Psoas muscle (tissue), 8 donors: ENCODE data around the gene HPCA. TPM values are rescaled to one million over a fixed set of nuclear protein-coding genes. Genes with fewer than 3 reads are reported as not detected.
A peak's percentile ranks its signal among the peaks of the same experiment; 100 is the strongest.

Experiments used
- ATAC-seq, 4 donors: fragments of 200-7000 bp; cut with Tn5 transposase; one replicate each; pipeline ENCODE4 v1.9.1; 2020; ENCODE audit warnings: moderate library complexity in 3 of 4, mild to moderate bottlenecking in 2 of 4
- DNase-seq, 2 donors: peaks; one replicate each; pipeline ENCODE4 v3.0.0-alpha.2; 2020
- H3K27ac ChIP-seq: fragments of 200-600 bp; one replicate; pipeline ENCODE4 v1.8.0; 2022
- H3K27me3 ChIP-seq, 3 donors: fragments of 200-600 bp in 1 of 3; one replicate each; pipeline versions ENCODE4 v1.6.1 to v1.8.0; 2013 to 2022; ENCODE audit warnings: low read length in 2 of 3, mild to moderate bottlenecking in 2 of 3, moderate library complexity in 1 of 3; ENCODE audit not compliant: insufficient read depth in 3 of 3
- H3K36me3 ChIP-seq, 2 donors: fragments of 200-600 bp in 1 of 2; one replicate each; pipeline versions ENCODE4 v1.6.1 to v1.8.0; 2013 to 2022; ENCODE audit warnings: low read depth in 1 of 2, mild to moderate bottlenecking in 1 of 2, moderate library complexity in 1 of 2; ENCODE audit not compliant: insufficient read depth in 1 of 2
- H3K4me1 ChIP-seq: fragments of 200-600 bp; one replicate; pipeline ENCODE4 v1.8.0; 2022
- H3K4me3 ChIP-seq: fragments of 200-600 bp; one replicate; pipeline ENCODE4 v1.8.0; 2022; ENCODE audit warnings: mild to moderate bottlenecking
- H3K9me3 ChIP-seq: fragments of 200-600 bp; one replicate; pipeline ENCODE4 v1.8.0; 2022
- WGBS, 3 donors: extraction: QIAGEN DNeasy Blood & Tissue Kit; methylation state at CpG; one replicate each; pipeline versions ENCODE4 v1.1.6 to v1.1.7; 2013; 5-methylcytosine and 5-hydroxymethylcytosine counted together
- intact Hi-C, 2 donors: fragments of 100-400 bp; cut with DNase I; formaldehyde crosslinking; loops; one replicate each; pipeline versions ENCODE4 v1.11.0 to v1.14.2; 2022
- polyA plus RNA-seq, 3 donors: library from polyadenylated mRNA; stranded (reverse); fragments of 200-250 nt; gene quantifications; one replicate each; pipeline ENCODE4 v1.2.3, GENCODE V29; 2013
- total RNA-seq, 4 donors: library from RNA; stranded (reverse); fragmentation: NEBNext Ultra II Directional in 2 of 4; extraction: Animal tissue kit (Norgen Biotek cat#: 25700) in 2 of 4; gene quantifications; one replicate each; pipeline versions ENCODE4 v1.2.1 to v1.2.4, GENCODE V29; 2021 to 2023
- TF ChIP-seq, protein P1 (sequence below): fragments of 200-600 bp; IDR thresholded peaks from one replicate; pipeline ENCODE4 v1.8.0; 2022; ENCODE audit warnings: antibody characterized with exemption
- donor health status: healthy with polysubstance abuse.
- donor health status: DM: no; HTN: no; CAD: no; lungs with moderate emphysema.
- donor health status: Bipolar disorder and iron deficiency.
- donor health status: healthy.
- donor health status: DM: yes; HTN: yes; CAD: no.
- donor health status: DM: no; HTN: no; CAD: no.
- donor health status: DM: no; HTN: no; CAD: no.
- donor health status: DM: yes; HTN: yes; CAD: no.

HPCA gene
- total and polyA plus RNA-seq, 7 donors = 0.22 TPM; not detected in 6

DNA sequence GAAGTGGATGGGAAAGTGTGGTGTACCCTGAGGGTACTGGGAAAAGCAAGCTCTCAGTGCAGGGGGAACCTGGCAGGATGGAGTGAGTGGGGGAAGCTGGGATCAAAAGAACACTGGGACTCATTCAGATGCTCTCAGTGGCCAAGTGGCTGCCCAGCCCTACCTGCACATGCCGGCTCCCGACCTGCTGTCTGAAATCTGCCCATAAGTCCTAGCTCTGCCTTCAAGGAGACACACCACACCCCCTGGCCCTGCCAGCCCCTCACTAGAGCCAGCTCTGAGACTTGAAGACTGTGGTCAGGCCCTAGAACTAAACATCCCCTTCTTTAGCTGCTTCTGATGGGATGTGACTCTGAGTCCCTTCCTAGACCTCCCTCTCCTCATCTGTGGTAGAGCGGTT is 12.7 kb downstream of the HPCA start:
- DNase-seq = no peak
- no peak overlapping the region for H3K27ac ChIP-seq
- no peaks in the 10 kb centered on the region for H3K36me3 ChIP-seq
- TF ChIP-seq, protein P1, sequence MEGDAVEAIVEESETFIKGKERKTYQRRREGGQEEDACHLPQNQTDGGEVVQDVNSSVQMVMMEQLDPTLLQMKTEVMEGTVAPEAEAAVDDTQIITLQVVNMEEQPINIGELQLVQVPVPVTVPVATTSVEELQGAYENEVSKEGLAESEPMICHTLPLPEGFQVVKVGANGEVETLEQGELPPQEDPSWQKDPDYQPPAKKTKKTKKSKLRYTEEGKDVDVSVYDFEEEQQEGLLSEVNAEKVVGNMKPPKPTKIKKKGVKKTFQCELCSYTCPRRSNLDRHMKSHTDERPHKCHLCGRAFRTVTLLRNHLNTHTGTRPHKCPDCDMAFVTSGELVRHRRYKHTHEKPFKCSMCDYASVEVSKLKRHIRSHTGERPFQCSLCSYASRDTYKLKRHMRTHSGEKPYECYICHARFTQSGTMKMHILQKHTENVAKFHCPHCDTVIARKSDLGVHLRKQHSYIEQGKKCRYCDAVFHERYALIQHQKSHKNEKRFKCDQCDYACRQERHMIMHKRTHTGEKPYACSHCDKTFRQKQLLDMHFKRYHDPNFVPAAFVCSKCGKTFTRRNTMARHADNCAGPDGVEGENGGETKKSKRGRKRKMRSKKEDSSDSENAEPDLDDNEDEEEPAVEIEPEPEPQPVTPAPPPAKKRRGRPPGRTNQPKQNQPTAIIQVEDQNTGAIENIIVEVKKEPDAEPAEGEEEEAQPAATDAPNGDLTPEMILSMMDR = no peak
- ATAC-seq = no peak
- WGBS, 3 donors = 91 to 92% (median 92%) methylated on average over 3 of the region's 3 CpGs
- H3K27me3 ChIP-seq = peaks cover 0 to 14% (median 7%) of the 10 kb centered on the region in 3 donors
- H3K9me3 ChIP-seq = no peaks in the 10 kb centered on the region
- H3K4me3 ChIP-seq = no peak overlapping the region
- no peaks in the 10 kb centered on the region for H3K4me1 ChIP-seq
- intact Hi-C loops = no loop called here

DNA sequence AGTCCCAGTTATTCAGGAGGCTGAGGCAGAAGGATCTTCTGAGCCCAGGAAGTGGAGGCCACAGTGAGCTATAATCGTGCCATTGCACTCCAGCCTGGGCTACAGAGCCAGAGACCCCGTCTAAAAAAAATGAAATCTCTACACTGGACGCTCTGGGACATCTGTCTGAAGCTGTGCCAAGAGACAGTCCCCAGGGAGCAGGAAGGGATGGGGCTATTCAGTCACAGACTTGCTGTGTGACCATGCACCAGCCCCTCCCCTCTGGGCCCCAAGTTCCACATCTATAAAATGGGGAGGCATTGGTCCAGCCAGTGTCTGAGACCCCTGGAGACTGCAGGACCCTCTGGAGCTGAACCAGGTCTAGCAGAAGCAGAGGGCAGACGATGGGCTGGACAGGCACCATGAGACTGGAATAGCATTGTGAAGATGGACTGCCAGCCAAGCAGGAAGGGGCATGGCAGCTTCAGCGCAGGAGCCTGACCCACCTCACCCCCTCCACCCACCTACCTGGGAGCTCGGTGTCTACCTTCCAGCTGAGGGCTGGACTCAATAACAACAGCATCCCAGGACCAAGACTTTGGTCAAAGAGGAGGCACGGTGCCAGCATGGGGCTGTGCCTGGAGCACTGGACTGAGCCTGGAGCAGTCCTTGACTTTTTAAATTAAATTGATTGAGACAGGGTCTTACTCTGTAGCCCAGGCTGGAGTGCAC is 13.4 kb downstream of the HPCA start:
- Histone ChIP-seq H3K4me3 (no peak overlapping the region), H3K4me1 (no peaks in the 10 kb centered on the region), H3K27ac (no peak overlapping the region), H3K27me3 (peaks cover 0 to 13% (median 7%) of the 10 kb centered on the region in 3 donors), H3K36me3 (no peaks in the 10 kb centered on the region), H3K9me3 (no peaks in the 10 kb centered on the region)
- TF ChIP-seq, protein P1 = no peak
- intact Hi-C loops = no loop called here
- no peak for ATAC-seq
- WGBS, 3 donors = 53 to 67% (median 56%) methylated on average over 6 to 7 of the region's 7 CpGs
- DNase-seq = no peak

DNA sequence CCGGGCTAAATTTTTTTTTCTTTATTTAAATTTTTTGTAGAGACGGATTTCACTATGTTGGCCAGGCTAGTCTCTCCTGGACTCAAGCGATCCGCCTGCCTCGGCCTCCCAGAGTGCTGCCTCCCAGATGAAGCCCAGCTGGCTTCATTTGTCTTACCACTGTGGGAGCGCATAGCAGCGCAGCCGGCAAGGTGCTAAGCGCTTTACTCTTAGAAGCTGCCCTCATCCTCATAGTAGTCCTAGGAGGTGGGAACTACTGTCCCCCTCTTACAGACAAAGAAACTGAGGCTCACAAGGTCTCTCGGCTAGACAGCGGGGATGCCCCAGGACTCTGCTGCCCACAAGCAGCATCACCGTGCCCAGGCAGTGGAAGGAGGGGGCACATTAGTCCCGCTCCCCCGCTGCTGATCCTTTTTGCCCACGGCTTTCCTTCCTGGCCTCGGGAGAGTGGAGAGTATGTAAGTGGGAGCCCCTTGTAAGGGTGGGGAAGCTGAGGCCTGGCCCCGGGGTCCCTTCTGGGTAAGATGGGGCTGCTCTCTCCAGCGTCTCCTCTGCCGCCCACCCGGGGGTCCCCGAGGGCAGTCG is 14.2 kb downstream of the HPCA start:
- intact Hi-C loops = no loop called here
- 18 to 19% (median 18%) methylated on average over 20 to 22 of the region's 22 CpGs for WGBS, 3 donors
- Histone ChIP-seq H3K27me3 (peaks cover 0 to 13% (median 7%) of the 10 kb centered on the region in 3 donors), H3K9me3 (no peaks in the 10 kb centered on the region), H3K4me3 (peak overlapping the region; percentile 72), H3K36me3 (no peaks in the 10 kb centered on the region), H3K27ac (no peak overlapping the region), H3K4me1 (no peaks in the 10 kb centered on the region)
- TF ChIP-seq, protein P1 = no peak
- peak in 3 of 4 donors; percentile 7 to 32 (median 16) for ATAC-seq
- no peak for DNase-seq

DNA sequence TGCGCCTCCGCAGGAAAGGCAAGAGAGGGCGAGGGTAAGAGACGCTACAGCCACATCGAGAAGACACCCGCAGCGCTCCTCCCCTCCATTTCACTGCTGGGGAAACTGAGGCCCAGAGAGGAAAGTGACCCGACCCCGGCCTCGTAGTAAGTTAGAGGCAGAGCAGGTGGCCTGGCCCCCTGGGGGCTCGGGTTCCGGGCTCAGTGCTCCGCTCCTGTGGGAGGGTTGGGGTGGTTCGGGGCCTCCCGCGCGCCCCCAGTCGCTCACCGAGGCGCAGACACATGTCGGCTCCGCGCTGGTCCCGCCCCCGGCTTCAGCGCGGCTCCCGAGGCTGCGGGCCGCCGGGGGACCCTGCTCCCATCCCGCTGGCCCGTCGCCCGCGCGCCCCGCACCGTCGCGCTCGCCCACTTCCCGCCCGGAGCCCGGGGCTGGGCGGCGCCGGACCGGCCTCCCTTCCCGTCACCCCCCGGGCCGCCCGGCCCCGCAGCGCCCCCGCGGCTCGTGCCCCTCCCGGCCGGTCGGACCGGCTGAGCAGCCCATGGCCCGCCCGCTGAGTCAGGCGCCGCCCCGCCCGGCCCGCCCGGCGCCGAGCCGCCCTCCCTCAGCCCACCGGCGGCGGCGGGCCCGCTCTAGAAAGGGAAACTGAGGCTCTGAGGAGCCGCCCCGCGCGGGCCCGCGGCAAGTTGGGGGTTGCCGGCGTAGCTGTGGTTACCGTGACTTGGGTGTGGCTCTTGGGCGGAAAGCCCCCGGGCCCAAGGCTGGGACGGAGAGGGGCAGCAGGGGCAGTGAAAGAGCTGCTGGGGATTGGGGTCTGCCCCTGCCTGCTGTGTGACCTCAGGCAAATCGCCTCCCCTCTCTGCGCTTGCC is 14.9 kb downstream of the HPCA start, which contains the start of gene TMEM54:
TSS of gene TMEM54 (minus strand) at position 434 of the 867 bp plus-strand sequence. CDS start at position 283, 151 bp downstream.
- DNase-seq (peak; percentile 46 to 72), ATAC-seq (peak; percentile 67 to 85 (median 80))
- Histone ChIP-seq H3K36me3 (no peaks in the 10 kb centered on the region), H3K9me3 (no peaks in the 10 kb centered on the region), H3K27ac (peak within 1 kb of the TSS; percentile 6), H3K4me3 (peak within 1 kb of the TSS; percentile 72), H3K27me3 (peaks cover 0 to 13% (median 7%) of the 10 kb centered on the region in 3 donors), H3K4me1 (no peaks in the 10 kb centered on the region)
- intact Hi-C loops = no loop called here
- TF ChIP-seq, protein P1 = no peak
- 1 to 2% (median 1%) methylated on average over 45 to 92 of the region's 92 CpGs for whole genome bisulfite sequencing, 3 donors
